Medulla oblongata (tissue), 1 donor: ENCODE data around the gene SORCS3.

Experiments
- DNase-seq: peaks from one replicate; pipeline ENCODE4 v3.0.0-alpha.2; 2015; ENCODE audit errors: extremely low spot score

Gene SORCS3

GRCh38 chr10:104643303-104643663 is 2.2 kb downstream of the SORCS3 start:
- DNase-seq, result no peak

GRCh38 chr10:104646146-104646545 is 5.1 kb downstream of the SORCS3 start:
- no peak for DNase-seq

- no peak for DNase-seq
Observed at GRCh38 chr10:104648421-104648820, 7.3 kb downstream of the SORCS3 start.

GRCh38 chr10:104650072-104650471 is 9.0 kb downstream of the SORCS3 start:
- peak; percentile 46 for DNase-seq

GRCh38 chr10:104650635-104651331 is 9.7 kb downstream of the SORCS3 start:
- no peak for DNase-seq

- no peak for DNase-seq
Observed at GRCh38 chr10:104657036-104657435, 15.9 kb downstream of the SORCS3 start.

GRCh38 chr10:104657457-104657856 is 16.4 kb downstream of the SORCS3 start:
- DNase-seq, result peak; percentile 50

- DNase-seq, result no peak
Observed at GRCh38 chr10:104658067-104658466, 17.0 kb downstream of the SORCS3 start.

- no peak for DNase-seq
Observed at GRCh38 chr10:104659809-104660208, 18.7 kb downstream of the SORCS3 start.

GRCh38 chr10:104663076-104663475 is 22.0 kb downstream of the SORCS3 start:
- no peak for DNase-seq

GRCh38 chr10:104663563-104663962 is 22.5 kb downstream of the SORCS3 start:
- DNase-seq, result no peak

- DNase-seq, result no peak
Observed at GRCh38 chr10:104664205-104664604, 23.1 kb downstream of the SORCS3 start.

GRCh38 chr10:104665174-104665573 is 24.1 kb downstream of the SORCS3 start:
- no peak for DNase-seq

GRCh38 chr10:104666106-104666505 is 25.0 kb downstream of the SORCS3 start:
- no peak for DNase-seq

GRCh38 chr10:104676874-104677273 is 35.8 kb downstream of the SORCS3 start:
- DNase-seq, result no peak

GRCh38 chr10:104678658-104679057 is 37.6 kb downstream of the SORCS3 start:
- DNase-seq, result peak; percentile 59

GRCh38 chr10:104680467-104681401 is 39.6 kb downstream of the SORCS3 start:
- peak; percentile 63 for DNase-seq

- no peak for DNase-seq
Observed at GRCh38 chr10:104681485-104681884, 40.4 kb downstream of the SORCS3 start.

GRCh38 chr10:104683567-104683966 is 42.5 kb downstream of the SORCS3 start:
- peak; percentile 64 for DNase-seq

GRCh38 chr10:104686829-104687228 is 45.7 kb downstream of the SORCS3 start:
- no peak for DNase-seq

- peak; percentile 73 for DNase-seq
Observed at GRCh38 chr10:104688251-104689042, 47.4 kb downstream of the SORCS3 start.

- DNase-seq, result no peak
Observed at GRCh38 chr10:104689105-104689504, 48.0 kb downstream of the SORCS3 start.
